ENCODE data around the gene NUCB1.
"Not testable (repeated sequence)": the region's sequence is repeated elsewhere in the genome, so short reads cannot be mapped to it uniquely, and the experiment has no call there.

Gene NUCB1

DNA sequence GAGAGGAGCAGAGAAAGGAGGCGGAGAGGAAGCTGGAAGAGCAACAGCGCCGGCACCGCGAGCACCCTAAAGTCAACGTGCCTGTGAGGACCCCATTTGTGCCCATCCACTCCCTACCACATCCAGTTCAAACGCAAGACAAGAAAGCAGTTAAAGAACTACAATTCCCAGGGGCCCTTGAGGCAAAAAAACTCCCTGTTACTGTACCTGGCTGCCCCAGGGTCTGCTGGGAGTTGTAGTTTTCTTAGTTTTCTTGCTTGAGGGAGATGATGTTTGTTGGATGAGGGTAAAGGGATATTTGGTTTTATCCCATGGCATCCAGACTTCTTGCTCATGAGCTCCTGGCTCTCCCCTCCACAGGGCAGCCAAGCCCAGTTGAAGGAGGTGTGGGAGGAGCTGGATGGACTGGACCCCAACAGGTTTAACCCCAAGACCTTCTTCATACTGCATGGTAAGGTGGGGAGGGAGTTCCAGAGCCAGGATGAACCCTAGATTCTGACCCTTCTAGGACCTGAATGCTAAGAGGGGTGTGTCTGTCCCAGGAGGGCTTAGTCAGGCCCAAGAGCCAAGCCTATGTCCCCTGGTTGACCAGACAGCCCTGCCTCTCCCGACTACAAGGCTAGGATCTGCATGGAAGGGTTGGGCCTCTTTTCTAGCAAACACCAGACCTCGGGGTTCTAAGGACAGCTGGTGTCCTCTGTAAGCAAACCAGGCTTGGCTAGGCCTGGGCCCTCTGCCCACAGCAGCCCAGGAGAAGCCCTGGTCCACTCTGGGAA lies 13.2 kb downstream of the NUCB1 start:
- no peak overlapping the region for H3K27ac ChIP-seq
- TF ChIP-seq, protein P1, sequence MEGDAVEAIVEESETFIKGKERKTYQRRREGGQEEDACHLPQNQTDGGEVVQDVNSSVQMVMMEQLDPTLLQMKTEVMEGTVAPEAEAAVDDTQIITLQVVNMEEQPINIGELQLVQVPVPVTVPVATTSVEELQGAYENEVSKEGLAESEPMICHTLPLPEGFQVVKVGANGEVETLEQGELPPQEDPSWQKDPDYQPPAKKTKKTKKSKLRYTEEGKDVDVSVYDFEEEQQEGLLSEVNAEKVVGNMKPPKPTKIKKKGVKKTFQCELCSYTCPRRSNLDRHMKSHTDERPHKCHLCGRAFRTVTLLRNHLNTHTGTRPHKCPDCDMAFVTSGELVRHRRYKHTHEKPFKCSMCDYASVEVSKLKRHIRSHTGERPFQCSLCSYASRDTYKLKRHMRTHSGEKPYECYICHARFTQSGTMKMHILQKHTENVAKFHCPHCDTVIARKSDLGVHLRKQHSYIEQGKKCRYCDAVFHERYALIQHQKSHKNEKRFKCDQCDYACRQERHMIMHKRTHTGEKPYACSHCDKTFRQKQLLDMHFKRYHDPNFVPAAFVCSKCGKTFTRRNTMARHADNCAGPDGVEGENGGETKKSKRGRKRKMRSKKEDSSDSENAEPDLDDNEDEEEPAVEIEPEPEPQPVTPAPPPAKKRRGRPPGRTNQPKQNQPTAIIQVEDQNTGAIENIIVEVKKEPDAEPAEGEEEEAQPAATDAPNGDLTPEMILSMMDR (IDR thresholded peaks at IDR 0.05) = no peak

DNA sequence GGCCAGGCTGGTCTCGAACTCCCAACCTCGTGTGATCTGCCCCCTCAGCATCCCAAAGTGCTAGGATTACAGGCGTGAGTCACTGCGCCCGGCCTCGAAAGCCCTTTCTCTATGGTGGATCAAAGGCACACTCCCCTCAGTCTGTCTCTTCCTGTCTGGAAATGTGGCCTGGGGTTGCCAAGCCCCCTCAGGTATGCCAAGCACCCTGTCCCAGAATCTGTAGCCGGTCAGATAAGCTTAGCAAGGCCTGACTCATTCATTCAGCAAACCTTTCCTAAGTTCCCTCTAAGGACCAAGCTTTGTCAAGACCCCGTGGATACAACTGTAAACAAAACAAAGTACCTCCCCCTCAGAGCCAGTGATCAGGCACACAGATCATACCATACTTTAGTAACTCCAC lies 14.1 kb downstream of the NUCB1 start:
- TF ChIP-seq, protein P1 (IDR thresholded peaks at IDR 0.05) = no peak
- no peak for TF ChIP-seq ZFX (IDR thresholded peaks at IDR 0.05; ENCODE audit: borderline replicate concordance)
- H3K27ac ChIP-seq = no peak overlapping the region

DNA sequence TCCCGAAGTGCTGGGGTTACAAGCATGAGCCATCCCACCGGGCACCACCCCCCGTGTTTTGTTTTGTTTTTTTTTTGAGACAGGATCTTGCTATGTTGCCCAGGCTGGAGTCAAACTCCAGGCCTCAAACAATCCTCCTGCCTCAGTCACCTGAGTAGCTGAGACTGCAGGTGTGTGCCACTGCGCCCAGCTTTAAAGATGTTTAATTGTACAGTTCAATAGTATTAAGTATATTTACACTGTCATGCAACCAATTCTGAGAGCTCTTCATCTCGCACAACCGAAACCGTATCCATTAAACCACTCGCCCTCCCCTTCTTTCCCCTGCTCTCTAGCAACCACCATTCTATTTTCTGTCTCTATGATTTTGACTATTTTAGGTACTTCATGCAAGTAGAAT lies 15.6 kb downstream of the NUCB1 start:
- TF ChIP-seq, protein P1 (IDR thresholded peaks at IDR 0.05) = no peak
- no peak for TF ChIP-seq ZFX (IDR thresholded peaks at IDR 0.05; ENCODE audit: borderline replicate concordance)

DNA sequence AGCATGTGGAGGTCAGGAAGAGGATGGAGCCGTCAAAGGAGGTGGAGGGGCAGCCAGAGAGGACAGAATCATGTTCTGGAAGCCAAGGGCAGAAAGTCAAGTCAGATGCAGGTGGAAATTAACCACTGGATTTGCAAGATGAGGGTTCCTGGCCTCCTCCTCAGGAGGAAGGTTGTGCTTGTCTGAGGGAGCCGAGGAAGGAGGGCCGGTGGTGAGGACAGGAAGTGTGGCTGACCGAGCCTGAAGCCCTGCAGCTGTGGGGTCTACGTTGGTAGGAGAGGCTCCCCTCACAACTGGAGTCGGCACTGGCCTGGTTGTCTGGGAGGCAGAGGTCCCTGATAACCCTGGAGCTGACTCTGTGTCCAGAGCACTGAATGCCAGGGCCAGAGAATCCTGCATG lies 18.0 kb downstream of the NUCB1 start:
- 0 out of 2 replicates have a peak overlapping the region, but pooled peaks have one; percentile 4 for H3K27ac ChIP-seq
- TF ChIP-seq, protein P1 (IDR thresholded peaks at IDR 0.05) = no peak
- no peak for TF ChIP-seq ZFX (IDR thresholded peaks at IDR 0.05; ENCODE audit: borderline replicate concordance)

More for the DNA sequence above, 15.6 kb downstream of the NUCB1 start:
- no peak overlapping the region for H3K27ac ChIP-seq

DNA sequence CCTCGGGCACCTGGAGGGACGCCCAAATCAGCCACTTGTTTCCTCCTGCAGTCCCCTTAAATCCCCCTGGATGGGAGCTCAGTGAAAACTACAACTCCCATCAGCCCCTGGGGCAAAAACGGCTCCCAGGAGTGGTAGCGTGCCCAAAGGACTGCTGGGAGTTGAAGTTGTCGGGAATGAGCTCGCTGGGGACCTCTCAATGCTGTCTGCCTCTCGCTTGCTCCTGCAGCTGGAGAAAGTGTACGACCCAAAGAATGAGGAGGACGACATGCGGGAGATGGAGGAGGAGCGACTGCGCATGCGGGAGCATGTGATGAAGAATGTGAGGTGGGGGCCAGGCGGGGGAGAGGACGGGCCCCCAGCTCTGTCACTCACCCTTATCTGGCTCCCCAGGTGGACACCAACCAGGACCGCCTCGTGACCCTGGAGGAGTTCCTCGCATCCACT lies 18.7 kb downstream of the NUCB1 start:
- TF ChIP-seq ZFX (IDR thresholded peaks at IDR 0.05; ENCODE audit: borderline replicate concordance) = no peak
- TF ChIP-seq, protein P1 (IDR thresholded peaks at IDR 0.05) = no peak

DNA sequence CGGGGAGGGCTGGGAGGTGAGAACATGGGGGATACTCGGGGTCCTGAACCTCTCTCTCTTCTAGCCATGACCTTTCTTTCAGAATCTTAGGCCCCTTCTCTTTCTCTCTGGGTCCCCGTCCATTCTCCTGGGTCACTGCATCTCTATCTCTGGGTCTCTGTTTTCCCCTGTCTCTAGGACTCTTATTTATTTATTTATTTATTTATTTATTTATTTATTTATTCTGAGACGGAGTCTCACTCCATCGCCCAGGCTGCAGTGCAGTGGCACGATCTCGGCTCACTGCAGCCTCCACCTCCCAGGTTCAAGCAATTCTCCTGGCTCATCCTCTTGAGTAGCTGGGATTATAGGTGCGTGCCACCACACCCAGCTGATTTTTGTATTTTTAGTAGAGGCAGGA lies 19.2 kb downstream of the NUCB1 start:
- H3K27ac ChIP-seq = not testable (repeated sequence)

More for the DNA sequence above, 18.7 kb downstream of the NUCB1 start:
- no peak overlapping the region for H3K27ac ChIP-seq

DNA sequence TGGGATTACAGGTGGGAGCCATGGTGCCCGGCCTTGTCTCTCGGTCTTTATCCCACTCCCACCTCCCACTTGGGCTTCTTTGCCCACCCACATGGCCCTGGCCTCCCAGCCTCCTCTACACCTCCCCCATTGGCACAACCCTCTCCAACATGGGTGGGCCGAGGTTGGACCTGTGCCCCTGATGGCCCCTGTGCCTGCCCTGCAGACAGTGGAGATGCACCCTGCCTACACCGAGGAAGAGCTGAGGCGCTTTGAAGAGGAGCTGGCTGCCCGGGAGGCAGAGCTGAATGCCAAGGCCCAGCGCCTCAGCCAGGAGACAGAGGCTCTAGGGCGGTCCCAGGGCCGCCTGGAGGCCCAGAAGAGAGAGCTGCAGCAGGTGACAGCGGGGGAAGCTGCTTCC lies 20.8 kb downstream of the NUCB1 start:
- TF ChIP-seq, protein P1 (IDR thresholded peaks at IDR 0.05) = no peak
- no peak for TF ChIP-seq ZFX (IDR thresholded peaks at IDR 0.05; ENCODE audit: borderline replicate concordance)

More for the DNA sequence above, 20.8 kb downstream of the NUCB1 start:
- no peak overlapping the region for H3K27ac ChIP-seq
